ENCODE data around the gene PELI3. TPM values are rescaled to one million over a fixed set of nuclear protein-coding genes. Genes with fewer than 3 reads are reported as not detected.

Gene PELI3
- total and polyA plus RNA-seq, 2 of the 8 experiments (the other 6 are each of a cell fraction or from before 2014, with no cell fraction given) = 5.2 to 7.6 TPM

GRCh38 chr11:66493130-66493529 is 26.4 kb downstream of the PELI3 start:
- Histone ChIP-seq H2BK120ac (replicated peaks; ENCODE audit: low read depth, low read length) (no peak overlapping the region), H3K27me3 (replicated peaks in 1 of 4; ENCODE audit: control insufficient read depth in 3 of 4, extremely low read depth in 1 of 4, insufficient read depth in 3 of 4, low read length in 3 of 4) (no peaks in the 10 kb centered on the region), H3K36me3 (ENCODE audit: control insufficient read depth in 2 of 4, insufficient read depth in 4 of 4, low read length in 3 of 4) (peaks cover 6 to 22% (median 14%) of the 10 kb centered on the region in 4 experiments), H3K4ac (replicated peaks; ENCODE audit: insufficient read length, low read depth, low read length) (no peak overlapping the region), H2BK12ac (ENCODE audit: low read depth, low read length) (no peak overlapping the region), H3K23me2 (ENCODE audit: low read depth, low read length) (no peaks in the 10 kb centered on the region), H3K9me3 (ENCODE audit: insufficient read depth in 2 of 2, low read depth in 1 of 2, low read length in 1 of 2) (no peaks in the 10 kb centered on the region), H3K56ac (replicated peaks; ENCODE audit: insufficient read length, low read depth, low read length) (no peak overlapping the region), H4K20me1 (replicated peaks in 1 of 2; ENCODE audit: control insufficient read depth in 1 of 2, insufficient read depth in 2 of 2, low read length in 2 of 2) (peaks cover 0 to 2% of the 10 kb centered on the region in 2 experiments), H4K91ac (replicated peaks; ENCODE audit: insufficient read length, low read length) (no peak overlapping the region), H3K14ac (ENCODE audit: insufficient read length) (no peak overlapping the region), H2BK15ac (ENCODE audit: low read length) (no peak overlapping the region), H3K4me2 (ENCODE audit: insufficient read depth in 1 of 2, low read depth in 2 of 2, low read length in 2 of 2) (no peak overlapping the region), H3K4me3 (ENCODE audit: extremely low read depth in 1 of 4, insufficient read depth in 2 of 4, low read depth in 3 of 4, low read length in 4 of 4) (no peak overlapping the region), H4K5ac (ENCODE audit: insufficient read length, low read depth, low read length) (no peak overlapping the region), H3K18ac (ENCODE audit: extremely low read depth, low read length) (no peak overlapping the region), H2AK5ac (ENCODE audit: low read depth, low read length) (no peak overlapping the region), H4K8ac (ENCODE audit: extremely low read depth, insufficient read depth, low read length) (no peak overlapping the region), H3K9ac (replicated peaks in 1 of 4; ENCODE audit: extremely low read depth in 1 of 4, low read depth in 3 of 4, low read length in 3 of 4) (no peak overlapping the region), H2AFZ (ENCODE audit: low read length) (no peak overlapping the region), H3K4me1 (replicated peaks in 1 of 4; ENCODE audit: control insufficient read depth in 3 of 4, insufficient read depth in 4 of 4, low read length in 3 of 4) (peaks cover 0 to 12% (median 5%) of the 10 kb centered on the region in 4 experiments; a peak in 4 of 7 replicates), H3K79me2 (ENCODE audit: control insufficient read depth in 1 of 2, insufficient read depth in 2 of 2, low read length in 2 of 2) (no peaks in the 10 kb centered on the region), H3K23ac (ENCODE audit: insufficient read length) (no peak overlapping the region), H2BK20ac (ENCODE audit: low read length) (no peak overlapping the region), H3K79me1 (ENCODE audit: low read depth, low read length) (no peaks in the 10 kb centered on the region), H2BK5ac (ENCODE audit: low read depth, low read length) (0 out of 2 replicates have a peak overlapping the region, but pooled peaks have one; percentile 8), H3K27ac (ENCODE audit: low read depth, low read length) (no peak overlapping the region)
- FAIRE-seq (no peak), DNase-seq (ENCODE audit: low read depth in 1 of 2, low spot score in 2 of 2) (no peak)
- CTCF ChIA-PET (ENCODE audit: partially characterized antibody) = interaction anchor here (0.8 to 3.6 kb wide), 11 partner anchors 10 to 185 kb away, joined by 3 to 20 read pairs (median 7); partner anchors contain the start of genes DPP3, NPAS4 and RBM4B
- POLR2A ChIA-PET (ENCODE audit: partially characterized antibody) = interaction anchor here (1.4 to 4.1 kb wide), 3 partner anchors 13 to 143 kb away, joined by 3 to 26 read pairs (median 4); partner anchors contain the start of genes BBS1 and DPP3
- WGBS, 2 experiments (ENCODE audit: extremely low coverage in 1 of 2, insufficient coverage in 1 of 2, insufficient read length in 1 of 2, insufficient replicate concordance in 2 of 2, low coverage in 1 of 2, low lambda C conversion rate in 2 of 2, missing lambda C conversion rate in 1 of 2) = 88% methylated on average over 10 of the region's 10 CpGs; no CpG with 5 or more reads in 1 of the 2 experiments
- TF ChIP-seq GTF2F1 (IDR thresholded peaks at IDR 0.05; ENCODE audit: borderline replicate concordance, low read depth, low read length) (no peak), GABPA (IDR thresholded peaks at IDR 0.05; ENCODE audit: borderline replicate concordance, insufficient read depth, low read length) (no peak), HDAC2 (IDR thresholded peaks at IDR 0.05; ENCODE audit: borderline replicate concordance in 1 of 2, low read depth in 2 of 2, low read length in 2 of 2) (no peak), SIRT6 (IDR thresholded peaks at IDR 0.05; ENCODE audit: low read length) (no peak), SRF (IDR thresholded peaks at IDR 0.05; ENCODE audit: low read depth, low read length) (no peak), HDAC6 (IDR thresholded peaks at IDR 0.05; ENCODE audit: low read depth, low read length) (no peak), BCL11A (IDR thresholded peaks at IDR 0.05; ENCODE audit: low read depth in 2 of 2, low read length in 2 of 2) (no peak), TBP (IDR thresholded peaks at IDR 0.05; ENCODE audit: low read depth, low read length) (no peak), BACH1 (IDR thresholded peaks at IDR 0.05; ENCODE audit: low read length) (no peak), JUN (IDR thresholded peaks at IDR 0.05; ENCODE audit: low read depth, low read length) (no peak), NANOG (IDR thresholded peaks at IDR 0.05; ENCODE audit: insufficient read depth, low read depth, low read length, poor library complexity, severe bottlenecking) (no peak)
- TF ChIP-seq, protein P1, sequence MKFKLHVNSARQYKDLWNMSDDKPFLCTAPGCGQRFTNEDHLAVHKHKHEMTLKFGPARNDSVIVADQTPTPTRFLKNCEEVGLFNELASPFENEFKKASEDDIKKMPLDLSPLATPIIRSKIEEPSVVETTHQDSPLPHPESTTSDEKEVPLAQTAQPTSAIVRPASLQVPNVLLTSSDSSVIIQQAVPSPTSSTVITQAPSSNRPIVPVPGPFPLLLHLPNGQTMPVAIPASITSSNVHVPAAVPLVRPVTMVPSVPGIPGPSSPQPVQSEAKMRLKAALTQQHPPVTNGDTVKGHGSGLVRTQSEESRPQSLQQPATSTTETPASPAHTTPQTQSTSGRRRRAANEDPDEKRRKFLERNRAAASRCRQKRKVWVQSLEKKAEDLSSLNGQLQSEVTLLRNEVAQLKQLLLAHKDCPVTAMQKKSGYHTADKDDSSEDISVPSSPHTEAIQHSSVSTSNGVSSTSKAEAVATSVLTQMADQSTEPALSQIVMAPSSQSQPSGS (IDR thresholded peaks at IDR 0.05; ENCODE audit: low read length) = no peak
